Trophoblast cell (in vitro differentiated cells and primary cell): ENCODE data around the gene NOL3.

ENCODE experiments used
- DNase-seq, 2 donors: peaks; one replicate each; pipeline ENCODE4 v3.0.0-alpha.2; 2016
- H2AFZ ChIP-seq: 2 replicates; pipeline ENCODE4 v1.6.1; 2013; ENCODE audit warnings: low read length, moderate library complexity, mild to moderate bottlenecking; ENCODE audit not compliant: insufficient read depth, poor library complexity
- H2AK5ac ChIP-seq: 2 replicates; pipeline ENCODE4 v1.6.1; 2013; ENCODE audit warnings: mild to moderate bottlenecking, low read length
- H2BK120ac ChIP-seq: 2 replicates; pipeline ENCODE4 v1.6.1; 2013; ENCODE audit warnings: low read length, mild to moderate bottlenecking, moderate library complexity; ENCODE audit not compliant: insufficient read depth, poor library complexity
- H2BK12ac ChIP-seq: 2 replicates; pipeline ENCODE4 v1.6.1; 2013; ENCODE audit warnings: mild to moderate bottlenecking, low read length, moderate library complexity
- H2BK5ac ChIP-seq: 2 replicates; pipeline ENCODE4 v1.6.1; 2013; ENCODE audit warnings: low read length, low read depth, moderate library complexity, mild to moderate bottlenecking; ENCODE audit not compliant: poor library complexity
- H3K14ac ChIP-seq: 2 replicates; pipeline ENCODE4 v1.6.1; 2013; ENCODE audit warnings: mild to moderate bottlenecking, low read length
- H3K18ac ChIP-seq: 2 replicates; pipeline ENCODE4 v1.6.1; 2013; ENCODE audit warnings: mild to moderate bottlenecking, low read length
- H3K23ac ChIP-seq: 2 replicates; pipeline ENCODE4 v1.6.1; 2013; ENCODE audit warnings: low read length
- H3K27ac ChIP-seq: 2 replicates; pipeline ENCODE4 v1.5.1; 2013; ENCODE audit warnings: low read depth, mild to moderate bottlenecking, inconsistent platforms, low read length, moderate library complexity
- H3K27me3 ChIP-seq: 2 replicates; pipeline ENCODE4 v1.6.1; 2013; ENCODE audit warnings: inconsistent platforms, mild to moderate bottlenecking, low read length, moderate library complexity; ENCODE audit not compliant: insufficient read depth
- H3K36me3 ChIP-seq, 2 experiments: 1 replicate in 1 of 2; 2 replicates in 1 of 2; pipeline ENCODE4 v1.6.1; 2013; ENCODE audit warnings: low read length in 2 of 2, mild to moderate bottlenecking in 2 of 2, moderate library complexity in 1 of 2; ENCODE audit not compliant: insufficient read depth in 2 of 2, control insufficient read depth in 1 of 2
- H3K4ac ChIP-seq: 2 replicates; pipeline ENCODE4 v1.6.1; 2013; ENCODE audit warnings: low read depth, mild to moderate bottlenecking, low read length, moderate library complexity
- H3K4me1 ChIP-seq, 2 experiments: 1 replicate in 1 of 2; 2 replicates in 1 of 2; pipeline ENCODE4 v1.6.1; 2013; ENCODE audit warnings: low read length in 2 of 2, mild to moderate bottlenecking in 2 of 2, moderate library complexity in 1 of 2; ENCODE audit not compliant: insufficient read depth in 2 of 2, control insufficient read depth in 1 of 2
- H3K4me2 ChIP-seq: 2 replicates; pipeline ENCODE4 v1.6.1; 2013; ENCODE audit warnings: inconsistent platforms, mild to moderate bottlenecking, low read length, moderate library complexity
- H3K4me3 ChIP-seq: 2 replicates; pipeline ENCODE4 v1.5.1; 2013; ENCODE audit warnings: mild to moderate bottlenecking, low read depth, low read length, inconsistent platforms
- H3K79me1 ChIP-seq: one replicate; pipeline ENCODE4 v1.6.1; 2013; ENCODE audit warnings: low read length
- H3K79me2 ChIP-seq: 2 replicates; pipeline ENCODE4 v1.6.1; 2013; ENCODE audit warnings: low read length, mild to moderate bottlenecking; ENCODE audit not compliant: control insufficient read depth, insufficient read depth, poor library complexity
- H3K9ac ChIP-seq: 2 replicates; pipeline ENCODE4 v1.6.1; 2013; ENCODE audit warnings: mild to moderate bottlenecking, low read length
- H3K9me3 ChIP-seq: 2 replicates; pipeline ENCODE4 v1.6.1; 2013; ENCODE audit warnings: low read depth, mild to moderate bottlenecking, control low read depth, inconsistent platforms, low read length; ENCODE audit not compliant: insufficient read depth
- H4K12ac ChIP-seq: 2 replicates; pipeline ENCODE4 v1.6.1; 2013; ENCODE audit warnings: low read depth, mild to moderate bottlenecking, low read length, moderate library complexity
- H4K8ac ChIP-seq: 2 replicates; pipeline ENCODE4 v1.6.1; 2013; ENCODE audit warnings: low read depth, mild to moderate bottlenecking, low read length, moderate library complexity
- H4K91ac ChIP-seq: one replicate; pipeline ENCODE4 v1.6.1; 2013; ENCODE audit warnings: low read depth, mild to moderate bottlenecking, low read length, moderate library complexity
- WGBS: extraction: QIAGEN DNeasy Blood & Tissue Kit; methylation state at CpG from one replicate; pipeline ENCODE4 v1.1.7; 2013; ENCODE audit warnings: missing lambda C conversion rate; ENCODE audit not compliant: insufficient read length, insufficient coverage; ENCODE audit errors: extremely low coverage; 5-methylcytosine and 5-hydroxymethylcytosine counted together

Gene NOL3

GRCh38 chr16:67209565-67209964 is 39.2 kb downstream of the NOL3 start:
- Histone ChIP-seq H4K91ac (no peak overlapping the region), H3K14ac (no peak overlapping the region), H3K4me3 (no peak overlapping the region), H3K27ac (no peak overlapping the region), H3K23ac (no peak overlapping the region), H2AK5ac (peak overlapping the region; percentile 22), H2BK120ac (no peak overlapping the region), H3K4me2 (no peak overlapping the region), H3K4me1 (peaks cover 30 to 35% of the 10 kb centered on the region in 2 experiments), H3K4ac (no peak overlapping the region), H3K9ac (no peak overlapping the region), H3K18ac (no peak overlapping the region), H2AFZ (no peak overlapping the region), H3K36me3 (no peaks in the 10 kb centered on the region), H2BK5ac (no peak overlapping the region), H3K27me3 (no peaks in the 10 kb centered on the region), H4K8ac (no peak overlapping the region), H2BK12ac (no peak overlapping the region), H3K79me1 (peaks cover 15% of the 10 kb centered on the region), H4K12ac (no peak overlapping the region), H3K9me3 (peaks cover 2% of the 10 kb centered on the region), H3K79me2 (peaks cover 2% of the 10 kb centered on the region)
- WGBS: no CpG with 5 or more reads among the region's 8 CpGs
- DNase-seq: no peak

GRCh38 chr16:67210069-67210937 is 40.0 kb downstream of the NOL3 start:
- no peak overlapping the region for H2AK5ac ChIP-seq
- no peak overlapping the region for H3K4me2 ChIP-seq
- no peak overlapping the region for H3K27ac ChIP-seq
- no peak overlapping the region for H2BK120ac ChIP-seq
- no peak overlapping the region for H2AFZ ChIP-seq
- no peak overlapping the region for H4K91ac ChIP-seq
- no peaks in the 10 kb centered on the region for H3K27me3 ChIP-seq
- no peak overlapping the region for H2BK12ac ChIP-seq
- no peak overlapping the region for H3K9ac ChIP-seq
- peaks cover 15% of the 10 kb centered on the region for H3K79me1 ChIP-seq
- peaks cover 30 to 35% of the 10 kb centered on the region in 2 experiments for H3K4me1 ChIP-seq
- no peak overlapping the region for H3K14ac ChIP-seq
- no peak overlapping the region for H3K18ac ChIP-seq
- no peak for DNase-seq
- no peak overlapping the region for H4K8ac ChIP-seq
- H3K36me3 ChIP-seq: no peaks in the 10 kb centered on the region
- H3K4me3 ChIP-seq: no peak overlapping the region
- H2BK5ac ChIP-seq: no peak overlapping the region
- peaks cover 2% of the 10 kb centered on the region for H3K79me2 ChIP-seq
- H3K9me3 ChIP-seq: peaks cover 2% of the 10 kb centered on the region
- H3K4ac ChIP-seq: no peak overlapping the region
- no peak overlapping the region for H3K23ac ChIP-seq
- H4K12ac ChIP-seq: no peak overlapping the region
- WGBS: no CpG with 5 or more reads among the region's 25 CpGs

- Histone ChIP-seq H2AK5ac (no peak overlapping the region), H3K9me3 (peaks cover 2% of the 10 kb centered on the region), H2BK12ac (no peak overlapping the region), H4K12ac (no peak overlapping the region), H4K8ac (no peak overlapping the region), H3K36me3 (no peaks in the 10 kb centered on the region), H3K27me3 (no peaks in the 10 kb centered on the region), H3K79me1 (peaks cover 12% of the 10 kb centered on the region), H3K9ac (no peak overlapping the region), H3K18ac (no peak overlapping the region), H2AFZ (no peak overlapping the region), H2BK120ac (no peak overlapping the region), H3K79me2 (peaks cover 2% of the 10 kb centered on the region), H3K4ac (no peak overlapping the region), H2BK5ac (no peak overlapping the region), H3K14ac (no peak overlapping the region), H3K4me3 (no peak overlapping the region), H3K27ac (no peak overlapping the region), H3K4me2 (no peak overlapping the region), H3K4me1 (peaks cover 25 to 30% of the 10 kb centered on the region in 2 experiments), H3K23ac (no peak overlapping the region), H4K91ac (no peak overlapping the region)
- no peak for DNase-seq
- no CpG with 5 or more reads among the region's 7 CpGs for WGBS
Measured at GRCh38 chr16:67211674-67212073, 41.3 kb downstream of the NOL3 start.

GRCh38 chr16:67212766-67213165 is 42.4 kb downstream of the NOL3 start:
- H2AFZ ChIP-seq: no peak overlapping the region
- no peak overlapping the region for H3K4ac ChIP-seq
- no peaks in the 10 kb centered on the region for H3K36me3 ChIP-seq
- no peak overlapping the region for H2AK5ac ChIP-seq
- peak overlapping the region; percentile 72 for H3K27ac ChIP-seq
- H3K4me2 ChIP-seq: peak overlapping the region; percentile 1
- no peak overlapping the region for H4K91ac ChIP-seq
- no peak overlapping the region for H2BK5ac ChIP-seq
- H3K9ac ChIP-seq: no peak overlapping the region
- peaks cover 14 to 19% of the 10 kb centered on the region in 2 experiments for H3K4me1 ChIP-seq
- no peak overlapping the region for H4K12ac ChIP-seq
- peaks cover 2% of the 10 kb centered on the region for H3K9me3 ChIP-seq
- H3K79me2 ChIP-seq: peaks cover 2% of the 10 kb centered on the region
- no peak overlapping the region for H3K4me3 ChIP-seq
- H2BK120ac ChIP-seq: no peak overlapping the region
- no peak overlapping the region for H2BK12ac ChIP-seq
- no peaks in the 10 kb centered on the region for H3K27me3 ChIP-seq
- DNase-seq: peak; percentile 66 to 84
- no peak overlapping the region for H3K23ac ChIP-seq
- no peak overlapping the region for H4K8ac ChIP-seq
- no peak overlapping the region for H3K18ac ChIP-seq
- H3K14ac ChIP-seq: no peak overlapping the region
- peaks cover 6% of the 10 kb centered on the region for H3K79me1 ChIP-seq
